Forelimb muscle (tissue), 1 donor: ENCODE data around the gene NFATC1. TPM values are rescaled to one million over a fixed set of nuclear protein-coding genes. Genes with fewer than 3 reads are reported as not detected.

Experiments
- DNase-seq: peaks from one replicate; pipeline ENCODE4 v3.0.0-alpha.2; 2013; ENCODE audit warnings: low read depth
- polyA plus RNA-seq: library from polyadenylated mRNA; unstranded; fragments of 120-200 nt; gene quantifications from one replicate; pipeline ENCODE4 v1.2.1, GENCODE V29; 2013; ENCODE audit not compliant: insufficient read length

NFATC1 gene
- polyA plus RNA-seq = 10.2 TPM

- DNase-seq = no peak
Observed at GRCh38 chr18:79395761-79396404, at the start of gene NFATC1. NFATC1 (plus strand) TSS chr18:79395930; CDS start chr18:79396225, 295 bp downstream.

- no peak for DNase-seq
Observed at GRCh38 chr18:79345981-79346380, 49.7 kb upstream of the NFATC1 start.

- no peak for DNase-seq
Observed at GRCh38 chr18:79348066-79348465, 47.7 kb upstream of the NFATC1 start.

- no peak for DNase-seq
Observed at GRCh38 chr18:79352432-79352831, 43.3 kb upstream of the NFATC1 start.

GRCh38 chr18:79353267-79353666 lies 42.5 kb upstream of the NFATC1 start:
- DNase-seq = no peak

- DNase-seq = no peak
Observed at GRCh38 chr18:79354350-79354749, 41.4 kb upstream of the NFATC1 start.

- no peak for DNase-seq
Observed at GRCh38 chr18:79355433-79356335, 40.0 kb upstream of the NFATC1 start.

- DNase-seq = no peak
Observed at GRCh38 chr18:79356435-79356834, 39.3 kb upstream of the NFATC1 start.

GRCh38 chr18:79360933-79361332 lies 34.8 kb upstream of the NFATC1 start:
- no peak for DNase-seq

- DNase-seq = no peak
Observed at GRCh38 chr18:79361766-79362522, 33.8 kb upstream of the NFATC1 start.

GRCh38 chr18:79365701-79366100 lies 30.0 kb upstream of the NFATC1 start:
- DNase-seq = no peak

- peak; percentile 11 for DNase-seq
Observed at GRCh38 chr18:79366177-79367094, 29.3 kb upstream of the NFATC1 start.

- DNase-seq = no peak
Observed at GRCh38 chr18:79367480-79367879, 28.2 kb upstream of the NFATC1 start.

- no peak for DNase-seq
Observed at GRCh38 chr18:79367989-79368388, 27.7 kb upstream of the NFATC1 start.

GRCh38 chr18:79368681-79369080 lies 27.0 kb upstream of the NFATC1 start:
- DNase-seq = no peak

GRCh38 chr18:79371561-79372121 lies 24.1 kb upstream of the NFATC1 start:
- DNase-seq = no peak

GRCh38 chr18:79372461-79372860 lies 23.3 kb upstream of the NFATC1 start:
- no peak for DNase-seq

GRCh38 chr18:79372991-79373390 lies 22.7 kb upstream of the NFATC1 start:
- DNase-seq = no peak

GRCh38 chr18:79373736-79374135 lies 22.0 kb upstream of the NFATC1 start:
- DNase-seq = no peak

GRCh38 chr18:79374408-79375171 lies 21.1 kb upstream of the NFATC1 start:
- no peak for DNase-seq
